Aorta (tissue), 5 donors: ENCODE results near the gene CUX1. TPM values are rescaled to one million over a fixed set of nuclear protein-coding genes. Genes with fewer than 3 reads are reported as not detected.
A peak's percentile ranks its signal among the peaks of the same experiment; 100 is the strongest.

Experiments
- ATAC-seq: fragments of 200-7000 bp; cut with Tn5 transposase; one replicate; pipeline ENCODE4 v1.9.1; 2022; ENCODE audit warnings: moderate library complexity; ENCODE audit not compliant: low FRiP score
- DNase-seq, 2 donors: peaks; one replicate each; pipeline ENCODE4 v3.0.0-alpha.2; 2020
- H3K27ac ChIP-seq, 2 donors: one replicate each; pipeline ENCODE4 v1.5.1; 2013; ENCODE audit warnings: low read length in 2 of 2, mild to moderate bottlenecking in 2 of 2, moderate library complexity in 2 of 2, control low read depth in 1 of 2, inconsistent platforms in 1 of 2, low read depth in 1 of 2
- H3K27me3 ChIP-seq, 2 donors: one replicate each; pipeline ENCODE4 v1.6.1; 2013; ENCODE audit warnings: control low read depth in 1 of 2, low read length in 1 of 2, mild to moderate bottlenecking in 1 of 2, moderate library complexity in 1 of 2; ENCODE audit not compliant: insufficient read depth in 2 of 2, control insufficient read depth in 1 of 2
- H3K36me3 ChIP-seq, 2 donors: one replicate each; pipeline ENCODE4 v1.6.1; 2013; ENCODE audit warnings: control low read depth in 1 of 2, low read length in 1 of 2, mild to moderate bottlenecking in 1 of 2; ENCODE audit not compliant: insufficient read depth in 2 of 2, control insufficient read depth in 1 of 2
- H3K4me1 ChIP-seq, 2 donors: one replicate each; pipeline ENCODE4 v1.6.1; 2013; ENCODE audit warnings: low read length in 2 of 2, control low read depth in 1 of 2, mild to moderate bottlenecking in 1 of 2, moderate library complexity in 1 of 2; ENCODE audit not compliant: insufficient read depth in 2 of 2, control insufficient read depth in 1 of 2
- H3K4me3 ChIP-seq, 2 donors: one replicate each; pipeline ENCODE4 v1.5.1; 2013; ENCODE audit warnings: low read length in 2 of 2, control low read depth in 1 of 2, mild to moderate bottlenecking in 1 of 2
- H3K9me3 ChIP-seq: one replicate; pipeline ENCODE4 v1.6.1; 2013; ENCODE audit warnings: mild to moderate bottlenecking, low read length; ENCODE audit not compliant: control insufficient read depth
- WGBS, 2 donors: extraction: QIAGEN DNeasy Blood & Tissue Kit; methylation state at CpG; one replicate each; pipeline ENCODE4 v1.1.7; 2013; 5-methylcytosine and 5-hydroxymethylcytosine counted together
- intact Hi-C, 2 donors: fragments of 100-400 bp; cut with DNase I; formaldehyde crosslinking; loops; one replicate each; pipeline versions ENCODE4 v1.14.2 to v1.15.0; 2022
- polyA plus RNA-seq, 2 donors: library from polyadenylated mRNA; stranded (reverse); fragments of 200-250 nt; gene quantifications; one replicate each; pipeline ENCODE4 v1.2.3, GENCODE V29; 2013
- total RNA-seq, 2 donors: library from RNA; stranded (reverse); fragmentation: NEBNext Ultra II Directional; extraction: Animal tissue kit (Norgen Biotek cat#: 25700); gene quantifications; one replicate each; pipeline ENCODE4 v1.2.1, GENCODE V29; 2021
- donor health status: healthy with polysubstance abuse.
- donor health status: Bipolar disorder and iron deficiency.
- donor health status: DM: no; HTN: no; CAD: no.
- donor health status: DM: no; HTN: no; CAD: no.
- donor health status: DM: yes; HTN: yes; CAD: no.

Gene CUX1
- total and polyA plus RNA-seq, 4 donors = 51.6 to 159 (median 94.1) TPM

DNA sequence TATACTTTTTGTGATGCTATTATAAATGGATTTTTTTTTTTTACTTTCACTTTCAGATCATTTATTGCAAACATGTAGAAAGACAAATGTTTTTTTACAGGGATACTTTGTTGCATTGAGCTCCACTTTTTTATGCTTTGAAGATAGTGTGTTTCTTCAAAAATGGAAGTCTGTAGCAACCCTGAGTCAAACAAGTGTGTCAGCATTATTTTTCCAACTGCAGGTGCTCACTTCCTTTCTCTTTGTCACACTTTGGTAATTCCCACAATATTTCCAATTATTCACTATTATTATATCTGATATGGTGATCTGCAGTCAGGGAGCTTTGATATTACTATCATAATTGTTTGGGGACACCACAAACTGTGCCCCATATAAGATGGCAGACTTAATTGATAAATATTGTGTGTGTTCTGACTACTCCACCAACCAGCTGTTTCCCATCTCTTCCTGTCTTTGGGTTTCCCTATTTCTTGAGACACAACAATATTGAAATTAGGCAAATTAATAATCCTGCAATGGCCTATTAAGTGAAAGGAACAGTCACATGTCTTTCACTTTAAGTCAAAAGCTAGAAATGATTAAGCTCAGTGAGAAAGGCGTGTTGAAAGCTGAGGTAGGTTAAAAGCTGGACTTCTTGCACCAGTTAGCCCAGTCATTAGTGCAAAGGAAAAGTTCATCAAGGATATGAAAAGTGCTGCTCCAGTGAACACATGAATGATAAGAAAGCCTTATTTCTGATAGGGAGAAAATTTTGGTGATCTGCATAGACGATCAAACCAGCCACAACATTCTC, 238.0 kb downstream of the CUX1 start:
- Histone ChIP-seq H3K9me3 (no peaks in the 10 kb centered on the region), H3K4me3 (no peak overlapping the region), H3K4me1 (no peaks in the 10 kb centered on the region), H3K27me3 (no peaks in the 10 kb centered on the region), H3K36me3 (no peaks in the 10 kb centered on the region), H3K27ac (no peak overlapping the region)
- ATAC-seq (no peak), DNase-seq (no peak)
- intact Hi-C loops = no loop called here
- 96 to 97% methylated on average over 2 of the region's 2 CpGs for WGBS, 2 donors

DNA sequence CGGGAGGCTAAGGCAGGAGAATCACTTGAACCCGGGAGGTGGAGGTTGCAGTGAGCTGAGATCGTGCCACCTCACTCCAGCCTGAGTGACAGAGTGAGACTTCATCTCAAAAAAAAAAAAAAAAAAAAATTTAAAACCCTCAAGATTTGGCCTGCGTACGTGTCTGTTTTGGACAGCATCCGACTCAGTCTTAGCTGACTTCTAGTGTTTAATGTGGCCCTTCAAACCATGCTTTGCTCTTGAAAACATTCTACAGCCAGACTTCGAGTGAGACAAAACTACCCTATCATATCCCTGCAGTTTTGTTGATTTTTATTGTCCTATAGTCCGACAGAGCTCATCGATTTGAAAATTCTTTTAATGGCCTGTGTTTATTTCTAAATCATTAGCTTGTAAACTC, 242.1 kb downstream of the CUX1 start:
- Histone ChIP-seq H3K4me1 (no peaks in the 10 kb centered on the region), H3K36me3 (no peaks in the 10 kb centered on the region), H3K9me3 (no peaks in the 10 kb centered on the region), H3K27ac (no peak overlapping the region), H3K4me3 (no peak overlapping the region), H3K27me3 (no peaks in the 10 kb centered on the region)
- 19 to 24% methylated on average over 9 of the region's 9 CpGs for WGBS, 2 donors
- intact Hi-C loops = no loop called here
- DNase-seq (no peak), ATAC-seq (no peak)

DNA sequence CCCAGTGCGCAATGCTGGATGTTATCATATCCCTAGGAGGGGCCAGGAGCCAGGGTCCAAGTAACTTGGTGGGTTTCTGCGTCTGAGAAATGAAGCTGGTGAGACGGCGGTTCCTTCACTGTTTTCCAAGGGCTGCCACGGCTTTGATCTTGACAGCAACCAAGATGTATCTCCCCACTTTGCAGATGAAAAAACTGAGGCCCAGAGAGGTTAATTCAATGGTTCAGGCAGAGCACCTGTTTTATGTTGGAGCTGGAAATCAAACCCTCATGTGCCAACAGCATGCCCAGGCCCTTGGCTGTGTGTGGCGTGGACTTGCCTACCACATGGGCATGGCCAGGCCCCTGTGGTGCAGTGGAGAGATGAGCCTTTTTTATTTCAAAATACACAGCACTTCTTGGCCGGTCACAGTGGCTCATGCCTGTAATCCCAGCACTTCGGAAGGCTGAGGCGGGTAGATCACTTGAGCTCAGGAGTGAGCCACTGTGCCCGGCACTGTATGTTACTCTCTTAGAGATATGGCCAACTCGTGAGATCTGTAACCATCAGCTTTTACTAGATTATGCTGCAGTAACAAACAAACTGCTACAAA, 244.0 kb downstream of the CUX1 start:
- Histone ChIP-seq H3K4me1 (no peaks in the 10 kb centered on the region), H3K27me3 (no peaks in the 10 kb centered on the region), H3K4me3 (no peak overlapping the region), H3K36me3 (no peaks in the 10 kb centered on the region), H3K9me3 (no peaks in the 10 kb centered on the region), H3K27ac (no peak overlapping the region)
- WGBS, 2 donors = 85 to 87% methylated on average over 11 of the region's 11 CpGs
- ATAC-seq (no peak), DNase-seq (peak in 1 of 2 donors; percentile 59)
- intact Hi-C loops = no loop called here

DNA sequence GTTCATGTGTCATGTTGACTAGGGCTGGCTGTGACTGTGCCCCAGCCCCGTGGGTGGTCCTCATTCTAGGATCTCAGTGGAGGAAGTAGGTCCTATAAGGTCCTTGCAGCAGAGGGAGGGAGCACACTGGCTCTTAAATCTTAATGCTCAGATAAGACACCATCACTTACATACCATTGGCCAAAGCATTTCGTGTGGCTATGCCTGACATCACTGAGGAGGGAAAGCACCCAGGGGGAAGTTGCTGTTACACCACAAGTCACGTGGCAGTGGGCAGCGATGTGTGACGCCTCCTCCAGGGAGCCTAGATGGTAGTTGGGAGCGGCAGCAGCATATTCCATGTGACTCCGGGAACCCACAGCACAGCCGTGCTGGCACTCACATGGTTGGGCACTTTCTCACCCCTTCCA, 244.6 kb downstream of the CUX1 start:
- no peaks in the 10 kb centered on the region for H3K9me3 ChIP-seq
- no peaks in the 10 kb centered on the region for H3K4me1 ChIP-seq
- H3K27me3 ChIP-seq = no peaks in the 10 kb centered on the region
- no peaks in the 10 kb centered on the region for H3K36me3 ChIP-seq
- DNase-seq = peak; percentile 56 to 82
- no peak for ATAC-seq
- intact Hi-C loops = no loop called here
- 71 to 79% methylated on average over 8 of the region's 8 CpGs for WGBS, 2 donors
- no peak overlapping the region for H3K27ac ChIP-seq
- no peak overlapping the region for H3K4me3 ChIP-seq

DNA sequence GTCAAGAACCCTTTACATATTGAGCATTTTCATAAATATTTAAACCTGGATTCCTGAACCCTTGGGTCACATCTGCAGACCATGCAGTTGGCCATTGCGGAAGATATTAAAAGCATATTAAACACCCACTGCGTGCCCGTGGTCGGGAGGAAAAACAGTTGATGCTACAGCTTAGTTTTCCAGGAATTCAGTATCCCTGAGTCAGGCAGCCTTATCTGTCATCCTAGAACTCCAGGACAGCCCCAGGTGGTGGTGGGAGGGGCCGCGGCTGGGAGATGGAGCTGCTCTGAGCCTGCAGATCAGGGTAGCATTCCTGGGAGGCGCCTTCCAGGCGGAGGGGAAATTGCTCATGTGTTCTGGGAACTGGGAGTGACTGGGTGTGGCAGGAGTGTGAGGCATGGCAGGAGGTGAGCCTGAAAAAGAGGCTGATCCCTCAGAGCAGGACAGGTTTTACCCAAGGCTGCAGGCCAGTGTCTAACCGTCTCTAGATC, 246.3 kb downstream of the CUX1 start:
- no peaks in the 10 kb centered on the region for H3K36me3 ChIP-seq
- intact Hi-C loops = no loop called here
- H3K9me3 ChIP-seq = no peaks in the 10 kb centered on the region
- H3K27ac ChIP-seq = no peak overlapping the region
- ATAC-seq (no peak), DNase-seq (peak in 1 of 2 donors; percentile 64)
- H3K4me1 ChIP-seq = no peaks in the 10 kb centered on the region
- 74 to 76% methylated on average over 9 of the region's 9 CpGs for WGBS, 2 donors
- H3K27me3 ChIP-seq = no peaks in the 10 kb centered on the region
- no peak overlapping the region for H3K4me3 ChIP-seq

DNA sequence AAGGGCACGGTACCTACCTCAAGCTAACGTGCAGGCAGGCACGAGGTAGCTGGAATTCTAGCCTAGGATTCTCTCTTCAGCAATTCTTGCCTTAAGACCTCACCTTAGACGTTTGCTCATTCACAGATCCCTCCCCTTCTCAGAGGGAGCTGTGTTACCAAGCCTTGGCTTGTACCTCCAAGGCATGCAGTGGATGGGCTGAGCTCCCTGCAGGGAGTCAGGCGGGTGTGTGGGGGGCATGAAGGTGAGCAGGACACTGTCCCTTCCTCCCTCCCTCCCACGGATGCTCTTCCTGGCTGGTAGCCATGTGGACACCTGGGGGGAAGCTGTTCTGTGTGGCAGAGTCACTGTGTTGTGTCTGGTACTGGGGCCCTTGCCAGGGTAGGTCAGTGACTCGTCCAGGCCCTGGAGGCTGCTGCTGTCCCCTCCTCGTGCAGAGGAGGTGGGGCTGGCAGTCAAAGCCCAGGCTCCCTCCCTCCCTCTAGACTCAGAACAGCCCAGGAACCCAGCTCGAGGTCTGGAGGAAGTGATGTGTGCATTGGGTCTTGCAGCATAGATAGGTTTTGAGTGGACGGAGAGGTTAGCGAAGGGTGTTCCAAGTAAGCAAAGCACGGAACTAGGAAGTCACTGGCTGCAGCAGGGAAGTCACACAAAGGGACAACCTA, 247.1 kb downstream of the CUX1 start:
- H3K4me3 ChIP-seq = no peak overlapping the region
- DNase-seq (peak; percentile 57 to 64), ATAC-seq (peak; percentile 42)
- 47 to 52% methylated on average over 12 of the region's 12 CpGs for WGBS, 2 donors
- H3K36me3 ChIP-seq = no peaks in the 10 kb centered on the region
- H3K4me1 ChIP-seq = no peaks in the 10 kb centered on the region
- intact Hi-C loops = no loop called here
- no peak overlapping the region for H3K27ac ChIP-seq
- no peaks in the 10 kb centered on the region for H3K27me3 ChIP-seq
- no peaks in the 10 kb centered on the region for H3K9me3 ChIP-seq

DNA sequence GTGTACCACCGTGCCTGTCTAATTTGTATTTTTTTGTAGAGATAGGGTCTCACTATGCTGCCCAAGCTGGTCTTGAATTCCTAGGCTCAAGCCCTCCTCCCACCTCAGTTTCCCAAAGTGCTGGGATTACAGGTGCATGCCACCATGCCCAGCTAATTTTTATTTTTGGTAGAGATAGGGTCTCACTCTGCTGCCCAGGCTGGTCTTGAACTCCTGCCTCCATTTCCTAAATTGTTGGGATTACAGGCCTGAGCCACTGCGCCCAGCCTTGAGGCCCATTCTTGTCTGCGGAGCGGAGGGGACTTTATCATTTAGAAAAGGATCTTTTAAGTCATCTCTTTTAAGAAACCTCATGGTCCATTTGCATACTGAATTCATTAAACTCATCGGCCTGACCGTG, 247.8 kb downstream of the CUX1 start:
- H3K27ac ChIP-seq = no peak overlapping the region
- intact Hi-C loops = no loop called here
- no peaks in the 10 kb centered on the region for H3K9me3 ChIP-seq
- H3K27me3 ChIP-seq = no peaks in the 10 kb centered on the region
- 85 to 91% methylated on average over 6 of the region's 6 CpGs for WGBS, 2 donors
- no peaks in the 10 kb centered on the region for H3K36me3 ChIP-seq
- ATAC-seq = no peak
- H3K4me1 ChIP-seq = no peaks in the 10 kb centered on the region
- peak in 1 of 2 donors; percentile 23 for DNase-seq
- no peak overlapping the region for H3K4me3 ChIP-seq

DNA sequence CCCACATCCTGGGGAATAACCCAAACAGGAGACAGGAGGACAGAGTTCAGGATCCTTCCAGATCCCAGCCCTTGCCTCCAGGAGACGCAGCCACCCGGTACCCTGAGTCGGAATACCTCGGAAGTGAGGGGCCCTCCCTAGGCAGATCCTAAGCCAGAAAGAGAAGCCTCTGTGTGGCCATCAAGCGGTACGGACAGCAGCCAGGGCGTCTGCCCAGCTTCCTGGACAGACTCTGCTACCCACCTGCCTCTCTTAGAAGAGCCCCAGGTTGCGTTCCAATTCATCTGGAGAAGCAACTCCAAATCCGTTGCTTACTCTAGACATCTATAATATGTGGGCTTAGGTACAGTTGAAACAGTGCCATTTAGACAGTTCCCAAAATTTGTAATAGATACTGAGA, 249.1 kb downstream of the CUX1 start:
- peaks cover under 1% of the 10 kb centered on the region for H3K9me3 ChIP-seq
- WGBS, 2 donors = 86 to 90% methylated on average over 9 of the region's 9 CpGs
- no peak overlapping the region for H3K4me3 ChIP-seq
- no peaks in the 10 kb centered on the region for H3K36me3 ChIP-seq
- H3K27me3 ChIP-seq = no peaks in the 10 kb centered on the region
- no peaks in the 10 kb centered on the region for H3K4me1 ChIP-seq
- ATAC-seq = no peak
- no peak overlapping the region for H3K27ac ChIP-seq
- DNase-seq = no peak
- intact Hi-C loops = no loop called here
